GM18502 (cell line): ENCODE results near the gene TELO2.
A peak's percentile ranks its signal among the peaks of the same experiment; 100 is the strongest.
"Not testable (repeated sequence)": the region's sequence is repeated elsewhere in the genome, so short reads cannot be mapped to it uniquely, and the experiment has no call there.

ENCODE experiments used
- ATAC-seq: cut with Tn5 transposase; IDR thresholded peaks from one replicate; pipeline ENCODE4 v1.9.1; 2021; ENCODE audit warnings: mild to moderate bottlenecking; ENCODE audit not compliant: unreplicated experiment, poor library complexity

TELO2 gene

DNA sequence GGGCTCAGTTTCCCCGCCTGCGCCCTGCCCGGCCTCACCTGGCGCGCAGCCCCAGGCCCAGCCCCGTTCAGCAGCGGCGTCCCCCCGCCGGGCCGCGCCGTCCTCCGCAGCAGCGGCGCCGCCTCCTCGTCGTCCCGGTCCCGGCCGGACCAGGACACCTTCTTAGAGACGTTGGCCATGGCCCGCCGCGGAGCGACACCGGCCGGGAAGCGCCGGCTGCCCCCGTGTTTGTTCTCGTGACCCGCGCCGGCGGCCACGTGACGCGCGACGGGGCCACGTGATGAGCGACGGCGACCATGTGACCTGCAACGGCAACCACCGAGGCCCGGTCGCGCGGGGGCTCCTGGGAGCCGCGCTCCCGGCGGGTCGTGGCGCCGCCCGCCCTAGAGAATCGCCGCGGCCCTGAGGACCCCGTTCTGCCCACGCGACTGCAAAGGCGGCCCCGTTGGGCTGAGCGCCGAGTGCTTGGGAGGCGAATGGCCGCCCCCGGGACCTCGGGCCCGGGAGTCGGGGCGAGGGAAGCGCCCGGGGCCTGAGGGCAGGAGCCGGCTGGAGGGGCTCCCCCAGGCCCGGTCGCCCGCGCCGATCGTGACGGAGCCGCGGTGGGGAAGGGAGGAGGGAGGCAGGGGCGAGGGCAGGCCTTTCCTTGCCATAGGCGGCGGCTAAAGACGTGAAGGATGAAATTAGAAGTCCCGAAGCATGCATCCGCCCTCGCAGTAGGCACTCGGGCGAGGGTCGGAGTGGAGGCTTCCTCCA lies 18.2 kb upstream of the TELO2 start, which contains the start of gene CLCN7:
TSS of gene CLCN7 (minus strand) at position 233 of the 756 bp plus-strand sequence. CDS start at position 179, 54 bp downstream.
- peak; percentile 85 for ATAC-seq

DNA sequence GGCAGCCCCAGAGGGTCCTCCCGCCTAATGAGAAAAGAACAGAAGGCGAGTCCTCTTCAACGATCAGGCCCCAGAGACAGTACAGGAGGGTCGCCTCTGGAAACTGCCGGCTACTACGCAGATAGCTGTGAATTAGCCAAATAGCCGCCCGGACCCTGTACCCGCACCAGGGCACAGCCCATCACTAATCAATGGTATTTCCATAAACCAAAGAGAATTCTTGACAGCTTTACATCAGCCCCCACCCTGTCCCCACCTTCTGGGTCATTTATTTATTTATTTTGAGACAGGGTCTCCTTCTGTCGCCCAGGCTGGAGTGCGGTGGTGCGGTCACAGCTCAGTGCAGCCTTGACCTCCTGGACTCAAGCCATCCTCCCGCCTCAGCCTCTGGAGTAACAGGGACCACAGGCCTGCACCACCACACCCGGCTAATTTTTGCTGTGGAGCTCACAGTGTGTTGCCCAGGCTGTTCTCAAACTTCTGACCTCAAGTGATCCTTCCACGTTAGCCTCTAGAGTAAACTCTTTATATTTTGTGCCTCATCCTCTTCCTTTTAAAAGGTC lies 17.5 kb upstream of the TELO2 start:
- no peak for ATAC-seq

DNA sequence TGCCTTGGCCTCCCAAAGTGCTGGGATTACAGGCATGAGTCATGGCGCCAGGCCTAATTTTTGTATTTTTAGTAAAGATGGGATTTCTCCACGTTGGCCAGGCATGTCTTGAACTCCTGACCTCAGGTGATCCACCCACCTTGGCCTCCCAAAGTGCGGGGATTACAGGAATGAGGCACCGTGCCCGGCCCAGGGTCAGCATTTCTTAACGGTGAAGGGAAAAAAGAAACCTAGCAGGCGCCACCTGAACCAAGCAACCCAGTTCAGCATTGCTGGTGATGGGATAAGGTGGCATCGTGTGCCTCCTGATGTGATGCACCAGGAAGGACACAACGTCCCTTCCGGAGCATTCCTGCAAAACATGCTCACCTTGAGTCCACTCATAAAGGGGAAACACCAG lies 16.1 kb upstream of the TELO2 start:
- ATAC-seq = no peak

DNA sequence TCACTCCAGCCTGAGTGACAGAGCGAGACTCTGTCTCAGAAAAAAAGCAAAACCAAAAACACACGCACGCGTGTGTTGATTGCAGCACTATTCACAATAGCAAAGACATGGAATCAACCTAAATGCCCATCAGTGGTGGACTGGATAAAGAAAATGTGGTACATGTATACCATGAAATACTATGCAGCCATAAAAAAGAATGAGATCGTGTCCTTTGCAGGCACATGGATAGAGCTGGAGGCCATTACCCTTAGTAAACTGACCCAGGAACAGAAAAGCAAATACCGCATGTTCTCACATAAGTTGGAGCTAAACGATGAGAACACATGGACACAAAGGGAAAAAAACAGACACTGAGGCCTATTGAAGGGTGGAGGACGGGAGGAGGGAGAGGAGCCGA lies 14.2 kb upstream of the TELO2 start:
- not testable (repeated sequence) for ATAC-seq

DNA sequence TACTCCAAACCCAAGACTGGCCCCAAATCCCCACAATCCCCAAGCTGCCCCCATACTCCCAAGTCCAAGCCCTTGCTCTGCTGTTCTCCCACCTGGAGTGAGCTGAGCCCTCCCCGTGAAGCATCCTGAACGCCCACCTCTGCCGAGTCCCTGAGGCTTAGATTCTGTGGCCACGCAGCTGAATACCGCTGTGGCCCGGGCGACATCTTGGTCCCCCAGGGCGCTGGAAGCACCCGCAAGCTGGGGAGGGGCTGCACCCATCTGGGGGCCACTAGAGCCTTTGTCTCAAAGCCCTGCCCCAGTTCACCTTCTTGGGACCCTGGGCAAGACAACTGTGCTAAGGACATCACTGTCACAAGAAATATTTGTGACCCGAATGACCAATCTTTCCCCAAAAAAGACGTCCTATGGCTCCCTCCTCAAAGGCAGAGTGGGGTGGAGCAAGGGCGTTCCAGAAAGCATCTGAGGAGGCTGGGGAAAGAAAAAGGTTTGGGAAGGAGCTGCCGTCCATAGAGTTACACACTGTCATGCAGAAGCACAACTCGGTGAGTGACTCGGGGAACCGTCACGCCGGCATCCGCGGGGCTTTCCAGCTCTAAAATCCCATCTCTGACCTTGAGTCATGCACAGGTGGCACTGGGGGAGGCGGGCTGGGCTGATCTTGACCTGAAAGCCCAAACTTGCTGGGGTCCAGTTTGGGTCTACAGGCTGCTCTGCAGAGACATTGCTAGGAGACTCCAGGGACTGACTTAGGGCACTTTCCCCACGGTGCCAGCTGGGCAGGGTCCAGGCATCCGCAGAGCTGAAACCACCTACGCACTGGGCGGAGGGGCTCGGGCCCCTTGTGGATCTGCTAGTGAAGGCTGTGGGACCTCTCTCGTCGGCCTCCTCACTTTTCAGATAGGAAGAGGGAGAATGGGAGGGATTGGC lies 11.0 kb upstream of the TELO2 start:
- no peak for ATAC-seq

DNA sequence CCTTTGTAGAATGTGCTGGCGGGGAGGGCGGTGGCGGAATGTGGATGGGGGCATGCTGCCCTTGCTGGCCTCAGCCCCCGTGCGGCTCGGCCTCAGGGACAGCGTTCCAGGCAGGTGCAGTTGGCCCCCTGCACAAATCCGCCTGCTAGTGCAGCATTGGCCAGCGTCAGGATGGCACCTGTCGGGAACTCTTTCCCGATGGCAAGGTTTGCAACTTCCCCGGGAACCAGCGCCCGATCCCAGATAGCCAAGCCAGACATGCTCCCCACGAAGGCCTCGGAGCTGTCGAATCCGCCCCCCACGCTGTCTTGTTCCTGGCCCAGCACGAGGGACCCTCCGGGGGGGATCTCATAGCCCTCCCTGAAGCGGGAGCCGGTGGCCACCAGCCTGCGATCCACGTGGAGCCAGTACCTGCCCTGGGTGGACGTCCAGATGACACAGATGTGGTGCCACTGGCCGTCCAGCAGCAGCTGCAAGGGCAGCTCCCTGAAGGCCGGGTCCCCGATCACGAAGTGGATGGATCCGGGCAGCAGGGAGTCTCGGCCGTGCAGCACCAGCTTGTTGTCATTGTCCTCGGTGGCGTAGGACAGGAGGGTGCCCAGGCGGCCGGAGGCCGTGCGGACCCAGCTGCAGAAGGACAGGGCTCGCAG lies 7.2 kb upstream of the TELO2 start:
- ATAC-seq = no peak

DNA sequence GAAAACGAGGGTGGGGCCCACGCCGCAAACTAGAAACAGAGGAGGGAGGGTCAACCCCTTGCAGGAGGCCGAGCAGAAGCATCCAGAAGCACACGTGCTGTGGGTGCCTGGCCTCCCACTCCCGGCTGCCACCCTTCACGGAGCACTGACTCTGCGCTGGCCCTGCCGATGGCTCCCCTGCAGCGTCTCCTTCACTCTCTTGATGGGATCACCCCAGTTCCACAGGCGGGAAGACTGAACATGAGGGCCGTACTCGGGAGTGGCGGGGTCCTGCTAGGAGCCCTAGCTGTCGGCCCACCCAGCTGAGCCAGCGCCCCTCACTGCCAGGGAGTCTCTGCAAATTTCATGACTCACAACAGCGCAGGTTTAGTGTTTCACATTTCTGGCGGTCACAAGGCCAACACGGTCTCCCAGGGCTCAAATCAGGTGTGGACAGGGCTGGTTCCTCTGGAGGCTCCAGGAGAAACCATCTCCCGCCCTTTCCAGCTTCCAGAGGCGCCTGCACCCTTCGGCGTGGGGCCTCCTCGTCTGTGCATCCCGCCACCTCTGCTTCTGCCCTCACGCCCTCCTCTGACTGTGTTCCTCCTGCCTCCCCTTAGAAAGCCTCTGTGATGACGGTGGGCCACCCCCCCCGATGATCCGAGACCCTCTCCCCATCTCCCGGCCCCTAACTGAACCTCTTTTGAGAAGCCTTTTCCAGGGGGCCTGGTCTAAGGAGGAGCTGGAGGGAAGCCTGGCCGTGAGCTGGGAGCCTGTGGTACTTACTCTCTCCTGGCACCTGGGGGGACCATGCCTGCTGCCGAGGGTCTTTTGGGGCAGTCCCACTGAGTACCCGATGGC lies 6.4 kb upstream of the TELO2 start:
- no peak for ATAC-seq

DNA sequence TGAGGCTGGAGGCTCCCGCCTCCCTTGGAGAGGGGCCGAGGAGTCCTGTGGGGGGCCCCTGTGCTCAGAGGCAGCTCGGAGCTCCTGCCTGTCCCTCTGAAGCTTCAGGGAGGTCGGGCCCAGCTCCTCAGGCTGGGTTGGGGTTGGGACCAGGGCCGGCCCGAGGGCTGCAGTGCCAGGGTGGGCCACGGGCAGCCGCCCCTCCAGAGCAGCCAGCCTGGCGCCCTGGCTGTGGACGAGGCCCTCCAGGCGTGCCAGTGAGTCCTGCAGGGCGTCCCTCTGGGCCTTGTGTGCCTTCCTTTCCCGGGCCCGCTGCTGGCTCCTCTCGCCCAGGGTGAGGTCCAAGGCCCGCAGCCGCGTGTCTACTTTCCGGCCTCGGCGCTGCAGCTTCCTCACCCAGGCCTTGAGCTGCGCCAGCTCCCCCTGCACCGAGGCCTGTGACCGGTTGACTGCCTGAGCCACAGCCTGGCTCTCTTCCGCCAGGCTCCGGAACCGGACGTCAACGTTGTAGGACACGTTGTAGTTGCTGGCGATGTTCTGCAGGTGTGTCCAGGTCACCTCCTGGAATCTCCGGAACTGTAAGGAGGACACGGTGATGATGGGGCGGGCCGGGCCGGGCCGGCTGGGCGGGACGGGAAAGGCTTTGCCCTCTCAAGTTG lies 5.6 kb upstream of the TELO2 start:
- ATAC-seq = no peak

DNA sequence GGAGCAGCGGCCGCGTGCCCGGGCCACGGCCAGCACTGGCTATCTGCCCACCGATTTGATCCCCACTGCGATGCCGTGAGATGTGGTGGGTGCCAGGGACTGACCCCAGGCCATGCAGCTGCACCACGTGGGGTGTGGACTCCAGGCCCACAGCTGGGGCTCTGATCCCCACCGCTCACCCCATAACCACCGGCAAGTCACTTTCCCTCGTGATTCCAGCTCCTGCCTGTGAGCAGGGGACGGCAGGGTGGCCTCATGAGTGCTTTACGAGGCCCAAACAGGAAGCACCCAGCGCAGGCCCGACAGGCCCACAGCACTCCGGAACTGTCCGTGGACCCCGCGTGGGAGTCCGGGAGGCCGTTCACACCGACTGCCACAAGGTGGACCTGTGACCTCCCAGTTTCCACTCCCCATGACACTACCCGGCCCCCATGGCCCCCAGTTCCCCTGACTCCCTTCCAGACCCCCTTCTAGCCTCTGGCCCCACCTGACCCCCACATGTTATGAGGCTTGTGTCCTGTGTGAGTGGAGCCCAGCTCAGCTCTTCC lies 5.0 kb upstream of the TELO2 start:
- no peak for ATAC-seq

DNA sequence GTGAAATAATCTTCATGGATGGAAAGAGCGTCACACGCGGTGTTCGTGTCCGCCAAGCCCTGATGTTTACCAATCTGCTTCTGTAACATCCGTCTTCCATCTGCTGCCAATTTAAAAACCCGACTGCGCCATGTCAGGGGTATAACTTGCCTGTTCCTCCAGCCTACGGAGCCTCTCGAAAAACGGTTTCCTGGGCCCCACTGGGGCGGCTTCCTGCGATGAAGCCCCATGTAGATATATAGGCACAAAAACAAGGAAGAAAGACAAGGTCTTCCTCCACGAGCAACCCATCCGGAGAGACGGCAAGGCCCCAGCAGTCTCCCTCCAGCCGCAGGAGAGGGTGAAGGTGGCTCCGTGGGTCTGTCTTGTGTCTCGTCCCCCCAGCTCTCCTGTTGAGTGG lies 4.5 kb upstream of the TELO2 start, which contains the start of gene PTX4:
TSS of gene PTX4 (minus strand) at position 326 of the 400 bp plus-strand sequence. CDS start at position 291, 35 bp downstream.
- no peak for ATAC-seq

DNA sequence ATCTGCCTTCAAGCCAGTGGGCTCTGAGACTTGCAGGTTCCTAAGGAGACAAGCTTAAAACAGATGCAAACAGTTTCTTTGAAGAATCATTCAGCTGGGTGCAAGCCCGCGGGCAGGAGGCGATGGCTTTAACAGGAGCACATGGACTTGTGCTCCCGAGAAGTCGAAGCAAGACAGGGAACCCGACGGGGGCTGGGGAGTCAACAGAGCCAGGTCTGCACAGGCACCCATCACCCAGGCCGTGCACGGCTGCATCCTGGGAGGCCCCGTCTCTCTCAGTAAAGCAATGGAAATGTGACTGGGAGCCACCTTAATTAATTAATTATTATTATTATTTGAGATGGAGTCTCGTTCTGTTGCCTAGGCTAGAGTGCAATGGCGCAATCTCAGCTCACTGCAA lies 4.1 kb upstream of the TELO2 start:
- ATAC-seq = no peak

DNA sequence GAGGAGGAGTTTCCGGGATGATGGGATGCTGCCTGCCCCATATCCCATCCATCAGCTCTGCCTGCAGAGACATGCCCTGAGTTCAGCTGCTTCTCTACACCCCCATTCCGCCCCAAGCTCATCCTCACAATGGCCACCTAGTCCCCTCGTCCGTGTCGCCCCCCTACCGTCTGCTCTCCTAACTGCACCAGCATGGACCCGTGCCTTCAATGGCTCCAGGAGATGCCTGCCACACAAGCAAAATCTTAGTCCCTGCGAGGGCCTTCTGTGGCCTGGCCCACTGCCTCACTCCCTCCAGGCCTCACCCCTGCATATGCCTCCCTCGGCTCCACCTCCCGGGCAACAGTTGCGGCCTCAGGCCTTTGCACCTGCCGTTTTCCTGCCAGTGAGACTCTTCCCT lies 1.8 kb upstream of the TELO2 start:
- ATAC-seq = no peak

DNA sequence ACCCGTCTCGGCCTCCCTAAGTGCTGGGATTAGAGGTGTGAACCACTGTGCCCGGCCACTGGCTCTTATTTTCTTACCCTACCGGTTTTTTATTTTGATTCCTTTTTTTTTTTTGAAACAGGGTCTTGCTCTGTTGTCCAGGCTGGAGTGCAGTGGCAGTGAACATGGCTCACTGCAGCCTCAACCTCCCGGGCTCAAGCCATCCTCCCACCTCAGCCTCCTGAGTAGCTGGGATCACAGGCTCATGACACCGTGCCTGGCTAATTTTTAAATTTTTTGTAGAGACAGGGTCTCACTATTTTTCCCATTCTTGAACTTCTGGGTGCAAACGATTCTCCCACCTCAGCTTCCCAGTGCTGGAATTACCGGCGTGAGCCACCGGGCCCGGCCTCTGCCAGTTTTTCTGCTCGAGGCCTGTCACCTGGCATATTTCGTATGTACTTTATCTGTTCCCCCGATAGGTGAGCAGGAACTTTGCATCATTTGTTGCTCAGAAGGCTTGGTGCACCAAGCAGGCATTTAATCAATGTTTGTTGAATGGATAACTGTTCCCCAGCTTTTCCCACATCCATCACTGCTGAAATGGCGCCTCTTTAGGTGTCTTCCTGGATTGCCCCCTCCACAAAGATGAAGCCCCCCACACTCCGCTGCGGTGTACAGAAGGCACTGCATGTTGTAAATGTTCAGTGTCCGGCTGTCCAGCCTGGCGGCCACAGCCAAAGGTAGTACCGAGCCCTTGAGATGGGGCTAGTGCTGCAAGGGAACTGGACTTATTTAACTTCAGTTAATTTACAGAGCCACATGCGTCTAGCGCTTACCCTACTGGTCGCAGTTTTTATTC lies 858 bp upstream of the TELO2 start:
- no peak for ATAC-seq

DNA sequence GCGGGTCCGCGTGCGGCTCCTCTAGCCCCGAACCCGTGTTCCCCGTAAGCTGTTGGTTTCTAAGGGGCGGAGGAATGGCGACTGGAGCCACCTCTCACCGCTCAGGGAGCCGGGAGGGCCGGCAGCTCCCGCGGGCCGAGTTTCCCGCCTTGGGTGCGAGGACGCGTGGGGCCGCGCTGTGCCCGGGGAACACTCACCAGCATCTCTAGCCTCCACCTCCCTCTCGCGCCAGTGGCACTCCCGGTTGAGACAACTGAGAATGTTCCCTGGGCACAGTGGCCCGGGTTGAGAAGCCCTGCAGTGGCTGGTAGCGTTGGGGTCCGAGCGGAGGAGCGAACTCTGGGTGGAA lies 560 bp downstream of the TELO2 start:
- ATAC-seq = peak; percentile 2

DNA sequence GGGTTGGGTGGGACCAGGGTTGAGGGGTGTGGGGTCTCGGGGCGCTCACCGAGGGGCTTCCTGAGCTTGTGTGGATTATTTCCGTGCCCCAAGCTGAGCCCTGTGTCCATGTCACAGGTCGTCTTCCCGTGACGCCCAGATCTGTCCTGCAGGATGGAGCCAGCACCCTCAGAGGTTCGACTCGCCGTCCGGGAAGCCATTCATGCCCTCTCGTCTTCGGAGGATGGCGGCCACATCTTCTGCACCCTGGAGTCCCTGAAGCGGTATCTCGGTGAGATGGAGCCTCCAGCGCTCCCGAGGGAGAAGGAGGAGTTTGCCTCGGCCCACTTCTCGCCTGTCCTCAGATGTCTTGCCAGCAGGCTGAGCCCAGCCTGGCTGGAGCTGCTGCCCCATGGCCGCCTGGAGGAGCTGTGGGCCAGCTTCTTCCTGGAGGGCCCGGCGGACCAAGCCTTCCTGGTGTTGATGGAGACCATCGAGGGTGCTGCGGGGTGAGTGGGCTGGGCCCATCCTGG lies 1.0 kb downstream of the TELO2 start:
- no peak for ATAC-seq

DNA sequence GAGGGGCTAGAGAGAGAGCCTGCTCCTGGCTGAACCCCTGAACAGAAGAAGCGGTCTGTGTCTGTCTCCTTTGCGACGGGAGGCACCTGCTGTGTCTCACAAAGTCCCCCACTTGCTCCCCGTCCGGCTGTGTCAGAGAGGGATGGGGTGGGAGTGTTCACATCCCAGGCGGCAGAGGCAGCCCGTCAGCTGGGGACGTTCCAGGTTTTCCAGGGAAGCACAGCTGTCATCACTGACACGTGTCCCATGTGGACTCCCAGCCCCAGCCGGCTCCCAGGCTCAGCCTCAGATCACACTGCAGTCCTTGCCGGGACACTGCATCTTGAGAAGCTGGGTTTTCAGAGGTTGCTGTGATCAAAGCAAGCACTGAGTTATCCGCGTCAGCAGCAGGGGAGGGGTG lies 1.6 kb downstream of the TELO2 start:
- no peak for ATAC-seq

DNA sequence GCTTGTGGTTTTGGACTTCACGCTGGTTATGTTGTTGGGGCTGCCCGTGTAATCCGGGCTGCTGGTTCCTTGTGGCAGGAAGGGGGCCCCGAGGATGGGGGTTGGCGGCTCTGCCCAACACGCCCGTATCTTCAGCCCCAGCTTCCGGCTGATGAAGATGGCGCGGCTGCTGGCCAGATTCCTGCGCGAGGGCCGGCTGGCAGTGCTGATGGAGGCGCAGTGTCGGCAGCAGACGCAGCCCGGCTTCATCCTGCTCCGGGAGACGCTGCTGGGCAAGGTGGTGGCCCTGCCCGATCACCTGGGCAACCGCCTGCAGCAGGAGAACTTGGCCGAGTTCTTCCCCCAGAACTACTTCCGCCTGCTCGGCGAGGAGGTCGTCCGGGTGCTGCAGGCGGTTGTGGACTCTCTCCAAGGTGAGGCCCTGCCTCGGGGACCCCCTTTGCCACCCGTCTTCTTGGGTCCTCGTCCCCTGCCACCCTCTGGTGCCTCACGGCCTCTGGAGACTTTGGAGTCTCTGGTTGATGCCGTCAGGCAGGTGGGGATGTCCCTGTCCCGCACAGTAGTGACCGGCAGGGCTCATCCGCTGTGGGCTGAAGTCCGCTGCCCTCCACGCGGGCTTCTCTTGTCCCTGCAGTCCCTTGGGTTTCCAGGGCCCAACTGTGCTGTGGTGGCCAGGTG lies 2.2 kb downstream of the TELO2 start:
- ATAC-seq = no peak
